Keratinocyte (primary cell): ENCODE results near the gene PIH1D2. TPM values are rescaled to one million over a fixed set of nuclear protein-coding genes. Genes with fewer than 3 reads are reported as not detected.

Experiments
- DNase-seq: peaks from one replicate; pipeline ENCODE4 v3.0.0-alpha.2; 2011; ENCODE audit warnings: low read depth, missing footprints, low spot score
- FAIRE-seq: peaks from 2 replicates; lab custom pipeline; 2011; peaks lifted over from hg19 to GRCh38; lab: Jason Lieb, UNC
- H2AFZ ChIP-seq: 2 replicates; pipeline ENCODE4 v1.6.0; 2012; ENCODE audit warnings: low read length, control low read depth, inconsistent platforms; ENCODE audit not compliant: control insufficient read depth
- H3K27ac ChIP-seq: 2 replicates; pipeline ENCODE4 v1.5.1; 2011; ENCODE audit warnings: low read length; ENCODE audit not compliant: control insufficient read depth, insufficient read depth
- H3K27me3 ChIP-seq: 3 replicates; pipeline ENCODE4 v1.6.0; 2011; ENCODE audit warnings: low read length; ENCODE audit not compliant: control insufficient read depth, insufficient read depth; ENCODE audit errors: extremely low read depth
- H3K36me3 ChIP-seq, 2 experiments: 2 replicates in 1 of 2; 3 replicates in 1 of 2; pipeline ENCODE4 v1.5.1; 2011; ENCODE audit warnings: low read length in 2 of 2, mild to moderate bottlenecking in 1 of 2; ENCODE audit not compliant: control insufficient read depth in 2 of 2, insufficient read depth in 2 of 2; ENCODE audit errors: extremely low read depth in 1 of 2
- H3K4me1 ChIP-seq: 3 replicates; pipeline ENCODE4 v1.5.1; 2011; ENCODE audit warnings: low read length; ENCODE audit not compliant: control insufficient read depth, insufficient read depth; ENCODE audit errors: extremely low read depth
- H3K4me2 ChIP-seq: 3 replicates; pipeline ENCODE4 v1.6.0; 2011; ENCODE audit warnings: low read depth, low read length; ENCODE audit not compliant: control insufficient read depth, insufficient read depth; ENCODE audit errors: extremely low read depth
- H3K4me3 ChIP-seq, 3 experiments: fragments of 200-600 bp in 1 of 3; sonication (generic) in 1 of 3; 2 replicates in 2 of 3; 3 replicates in 1 of 3; pipeline ENCODE4 v1.5.1; 2011 to 2016; ENCODE audit warnings: low read length in 3 of 3, mild to moderate bottlenecking in 3 of 3, control low read depth in 2 of 3, inconsistent platforms in 1 of 3, low read depth in 1 of 3, mixed read lengths in 1 of 3, mixed run types in 1 of 3, moderate library complexity in 1 of 3; ENCODE audit not compliant: control insufficient read depth in 2 of 3, insufficient read depth in 2 of 3; ENCODE audit errors: extremely low read depth in 1 of 3
- H3K79me2 ChIP-seq: 2 replicates; pipeline ENCODE4 v1.6.0; 2012; ENCODE audit warnings: low read length; ENCODE audit not compliant: control insufficient read depth, insufficient read depth
- H3K9ac ChIP-seq: 3 replicates; pipeline ENCODE4 v1.6.0; 2011; ENCODE audit warnings: low read length; ENCODE audit not compliant: control insufficient read depth, insufficient read depth; ENCODE audit errors: extremely low read depth
- H3K9me1 ChIP-seq: 3 replicates; pipeline ENCODE4 v1.6.0; 2011; ENCODE audit warnings: low read length; ENCODE audit not compliant: control insufficient read depth, insufficient read depth; ENCODE audit errors: extremely low read depth
- H3K9me3 ChIP-seq: 2 replicates; pipeline ENCODE4 v1.5.1; 2012; ENCODE audit warnings: low read depth, low read length; ENCODE audit not compliant: control insufficient read depth
- H4K20me1 ChIP-seq: 3 replicates; pipeline ENCODE4 v1.6.0; 2011; ENCODE audit warnings: low read length; ENCODE audit not compliant: control insufficient read depth, insufficient read depth; ENCODE audit errors: extremely low read depth
- EZH2 ChIP-seq: IDR thresholded peaks from one replicate; pipeline ENCODE4 v1.6.1; 2012; ENCODE audit warnings: inconsistent platforms, mild to moderate bottlenecking, low read length, moderate library complexity
- dilution Hi-C: fragments of 300-500 bp; cut with MboI; formaldehyde crosslinking; loops from one replicate; pipeline ENCODE4 v1.7.0; 2020; ENCODE audit warnings: low sequenced_read_pairs; ENCODE audit not compliant: extremely low pct_ligation_motif_present
- polyA plus RNA-seq, 5 experiments: library from polyadenylated mRNA; depleted of rRNA in 3 of 5; stranded (reverse) in 3 of 5; stranded (forward) in 1 of 5; unstranded in 1 of 5; fragments of >200 nt; gene quantifications; 1 replicate in 1 of 5; 2 replicates in 3 of 5; 3 replicates in 1 of 5; pipeline versions ENCODE4 v1.2.1 to v1.2.3, GENCODE V29; 2011 to 2012; ENCODE audit warnings: missing spikeins in 2 of 5, low read depth in 1 of 5, low replicate concordance in 1 of 5
- TF ChIP-seq, protein P1 (sequence below), 3 experiments: IDR thresholded peaks in 1 of 3; conservative IDR thresholded peaks in 1 of 3; optimal IDR thresholded peaks in 1 of 3; 2 replicates in 2 of 3; 3 replicates in 1 of 3; pipeline versions ENCODE3 to v1.5.1; 2011; ENCODE audit warnings: low read length in 3 of 3, mild to moderate bottlenecking in 3 of 3, moderate library complexity in 2 of 3, control low read depth in 1 of 3, inconsistent platforms in 1 of 3; ENCODE audit not compliant: insufficient read depth in 2 of 3; ENCODE audit errors: extremely low read depth in 1 of 3

PIH1D2 gene
- polyA plus RNA-seq, 1 donor (not counting 4 experiments of a cell fraction or from before 2014, with no cell fraction given) = 1.9 TPM

- FAIRE-seq = no peak
- Histone ChIP-seq H3K79me2 (peaks cover 13% of the 10 kb centered on the region), H4K20me1 (no peaks in the 10 kb centered on the region), H3K4me3 (peak overlapping the region; percentile 64 to 79 (median 70)), H2AFZ (peak overlapping the region; percentile 64), H3K9me3 (no peaks in the 10 kb centered on the region), H3K4me1 (peaks cover 5% of the 10 kb centered on the region), H3K9ac (peak overlapping the region; percentile 75), H3K27me3 (no peaks in the 10 kb centered on the region), H3K4me2 (peak overlapping the region; percentile 67), H3K9me1 (no peaks in the 10 kb centered on the region), H3K27ac (peak overlapping the region; percentile 45), H3K36me3 (peaks cover 9 to 20% of the 10 kb centered on the region in 2 experiments)
- no peak for DNase-seq
- dilution Hi-C loops = no loop called here
- TF ChIP-seq EZH2 = no peak
- TF ChIP-seq, protein P1, sequence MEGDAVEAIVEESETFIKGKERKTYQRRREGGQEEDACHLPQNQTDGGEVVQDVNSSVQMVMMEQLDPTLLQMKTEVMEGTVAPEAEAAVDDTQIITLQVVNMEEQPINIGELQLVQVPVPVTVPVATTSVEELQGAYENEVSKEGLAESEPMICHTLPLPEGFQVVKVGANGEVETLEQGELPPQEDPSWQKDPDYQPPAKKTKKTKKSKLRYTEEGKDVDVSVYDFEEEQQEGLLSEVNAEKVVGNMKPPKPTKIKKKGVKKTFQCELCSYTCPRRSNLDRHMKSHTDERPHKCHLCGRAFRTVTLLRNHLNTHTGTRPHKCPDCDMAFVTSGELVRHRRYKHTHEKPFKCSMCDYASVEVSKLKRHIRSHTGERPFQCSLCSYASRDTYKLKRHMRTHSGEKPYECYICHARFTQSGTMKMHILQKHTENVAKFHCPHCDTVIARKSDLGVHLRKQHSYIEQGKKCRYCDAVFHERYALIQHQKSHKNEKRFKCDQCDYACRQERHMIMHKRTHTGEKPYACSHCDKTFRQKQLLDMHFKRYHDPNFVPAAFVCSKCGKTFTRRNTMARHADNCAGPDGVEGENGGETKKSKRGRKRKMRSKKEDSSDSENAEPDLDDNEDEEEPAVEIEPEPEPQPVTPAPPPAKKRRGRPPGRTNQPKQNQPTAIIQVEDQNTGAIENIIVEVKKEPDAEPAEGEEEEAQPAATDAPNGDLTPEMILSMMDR (optimal IDR thresholded peaks at IDR 0.05 in 1 of 3, IDR thresholded peaks at IDR 0.05 in 1 of 3, conservative IDR thresholded peaks at IDR 0.05 in 1 of 3; ENCODE audit: extremely low read depth in 1 of 3, insufficient read depth in 2 of 3, low read length in 3 of 3) = no peak
These were observed 48.1 kb downstream of the PIH1D2 start for GRCh38 chr11:112025707-112026106.

DNA sequence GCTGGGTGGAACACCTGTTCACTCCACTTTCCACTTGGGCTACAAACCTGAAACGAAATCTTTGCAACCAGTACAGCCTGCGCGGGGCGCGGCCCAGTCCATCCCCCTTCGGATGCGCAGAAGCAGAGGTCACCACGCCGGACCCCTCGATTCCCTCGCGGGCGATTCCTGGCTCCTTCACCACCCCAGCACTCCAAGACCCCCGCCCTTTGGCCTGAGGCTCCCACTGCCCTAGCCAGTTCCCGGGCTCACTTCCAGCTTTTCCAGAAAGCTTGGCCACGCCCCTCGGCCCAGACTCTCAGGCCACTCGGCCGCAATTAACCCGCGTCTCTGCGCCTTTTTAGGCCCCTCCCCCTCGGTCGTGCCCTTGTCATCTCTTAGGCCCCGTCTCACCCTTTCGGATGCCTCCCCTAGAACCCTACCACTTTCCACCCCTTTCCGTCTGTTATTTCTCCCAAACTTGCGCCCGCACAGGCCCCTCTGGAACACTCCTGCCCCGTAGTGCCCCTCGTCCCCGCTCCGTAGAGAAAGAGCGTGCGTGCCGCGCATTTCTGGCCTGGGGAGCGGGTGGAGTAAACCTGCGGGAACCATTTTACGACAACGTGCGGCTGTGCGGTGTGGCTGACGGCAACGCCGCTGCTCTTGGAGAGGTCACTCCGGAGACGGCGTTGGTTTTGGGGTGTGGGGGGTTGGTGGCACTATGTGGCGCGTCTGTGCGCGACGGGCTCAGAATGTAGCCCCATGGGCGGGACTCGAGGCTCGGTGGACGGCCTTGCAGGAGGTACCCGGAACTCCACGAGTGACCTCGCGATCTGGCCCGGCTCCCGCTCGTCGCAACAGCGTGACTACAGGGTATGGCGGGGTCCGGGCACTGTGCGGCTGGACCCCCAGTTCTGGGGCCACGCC, 48.8 kb downstream of the PIH1D2 start, which contains the start of gene DLAT:
Gene DLAT (plus strand): TSS at position 636 of the 906 bp plus-strand sequence. CDS start 65 bp downstream, at position 701.
- H3K9ac ChIP-seq = peak within 1 kb of the TSS; percentile 75
- H3K9me3 ChIP-seq = no peaks in the 10 kb centered on the region
- peaks cover 5% of the 10 kb centered on the region for H3K4me1 ChIP-seq
- DNase-seq = peak; percentile 25
- no peaks in the 10 kb centered on the region for H3K27me3 ChIP-seq
- no peak for TF ChIP-seq EZH2
- TF ChIP-seq, protein P1 (optimal IDR thresholded peaks at IDR 0.05 in 1 of 3, IDR thresholded peaks at IDR 0.05 in 1 of 3, conservative IDR thresholded peaks at IDR 0.05 in 1 of 3; ENCODE audit: extremely low read depth in 1 of 3, insufficient read depth in 2 of 3, low read length in 3 of 3) = no peak
- H2AFZ ChIP-seq = peak within 1 kb of the TSS; percentile 64
- dilution Hi-C loops = no loop called here
- H3K4me3 ChIP-seq = peak within 1 kb of the TSS; percentile 64 to 79 (median 70)
- FAIRE-seq = peak; percentile 29
- peaks cover 6 to 17% of the 10 kb centered on the region in 2 experiments for H3K36me3 ChIP-seq
- H3K79me2 ChIP-seq = peaks cover 13% of the 10 kb centered on the region
- H3K9me1 ChIP-seq = no peaks in the 10 kb centered on the region
- H3K4me2 ChIP-seq = peak within 1 kb of the TSS; percentile 67
- no peaks in the 10 kb centered on the region for H4K20me1 ChIP-seq
- peak within 1 kb of the TSS; percentile 45 for H3K27ac ChIP-seq
